ENCODE data around the gene RPS6KA2. TPM values are rescaled to one million over a fixed set of nuclear protein-coding genes. Genes with fewer than 3 reads are reported as not detected.
"Not testable (repeated sequence)": the region's sequence is repeated elsewhere in the genome, so short reads cannot be mapped to it uniquely, and the experiment has no call there.

RPS6KA2 gene
- total RNA-seq, 1 experiment from 2014 or later = 32.6 TPM

- no peak for DNase-seq (ENCODE audit: low spot score)
These were observed 96.6 kb downstream of the RPS6KA2 start for GRCh38 chr6:166530211-166531095.

- DNase-seq (ENCODE audit: low spot score) = no peak
These were observed 97.5 kb downstream of the RPS6KA2 start for GRCh38 chr6:166529586-166529985.

GRCh38 chr6:166529058-166529457, 98.0 kb downstream of the RPS6KA2 start:
- not testable (repeated sequence) for DNase-seq (ENCODE audit: low spot score)

- DNase-seq (ENCODE audit: low spot score) = no peak
These were observed 99.2 kb downstream of the RPS6KA2 start for GRCh38 chr6:166527849-166528248.

GRCh38 chr6:166526937-166527336, 100.1 kb downstream of the RPS6KA2 start:
- DNase-seq (ENCODE audit: low spot score) = no peak

- no peak for DNase-seq (ENCODE audit: low spot score)
These were observed 101.5 kb downstream of the RPS6KA2 start for GRCh38 chr6:166525567-166525966.

GRCh38 chr6:166523782-166524559, 103.1 kb downstream of the RPS6KA2 start:
- DNase-seq (ENCODE audit: low spot score) = no peak

- DNase-seq (ENCODE audit: low spot score) = peak; percentile 68
These were observed 105.9 kb downstream of the RPS6KA2 start for GRCh38 chr6:166520905-166521834.

- peak; percentile 28 for DNase-seq (ENCODE audit: low spot score)
These were observed 110.7 kb downstream of the RPS6KA2 start for GRCh38 chr6:166516251-166516884.

- peak; percentile 92 for DNase-seq (ENCODE audit: low spot score)
These were observed 111.8 kb downstream of the RPS6KA2 start for GRCh38 chr6:166515072-166515810.

- peak; percentile 38 for DNase-seq (ENCODE audit: low spot score)
These were observed 112.9 kb downstream of the RPS6KA2 start for GRCh38 chr6:166514196-166514595.

- DNase-seq (ENCODE audit: low spot score) = no peak
These were observed 114.5 kb downstream of the RPS6KA2 start for GRCh38 chr6:166512567-166512966.

GRCh38 chr6:166511316-166511715, 115.7 kb downstream of the RPS6KA2 start:
- DNase-seq (ENCODE audit: low spot score) = no peak

- DNase-seq (ENCODE audit: low spot score) = no peak
These were observed 117.9 kb downstream of the RPS6KA2 start for GRCh38 chr6:166509193-166509592.

- DNase-seq (ENCODE audit: low spot score) = no peak
These were observed 118.3 kb downstream of the RPS6KA2 start for GRCh38 chr6:166508726-166509125.

GRCh38 chr6:166507809-166508564, 119.1 kb downstream of the RPS6KA2 start:
- DNase-seq (ENCODE audit: low spot score) = no peak

- no peak for DNase-seq (ENCODE audit: low spot score)
These were observed 119.7 kb downstream of the RPS6KA2 start for GRCh38 chr6:166507380-166507779.

- DNase-seq (ENCODE audit: low spot score) = no peak
These were observed 121.7 kb downstream of the RPS6KA2 start for GRCh38 chr6:166505133-166505905.

GRCh38 chr6:166504100-166504499, 123.0 kb downstream of the RPS6KA2 start:
- no peak for DNase-seq (ENCODE audit: low spot score)
